SK-N-MC (cell line): ENCODE data around the gene PNMA6A.
"Not testable (repeated sequence)": the region's sequence is repeated elsewhere in the genome, so short reads cannot be mapped to it uniquely, and the experiment has no call there.

Experiments
- DNase-seq: peaks from one replicate; pipeline ENCODE4 v3.0.0-alpha.2; 2011; ENCODE audit warnings: low read depth, low spot score
- H3K27ac ChIP-seq: fragments of 200-600 bp; sonication (generic); 2 replicates; pipeline ENCODE4 v1.5.1; 2016; ENCODE audit warnings: mixed run types
- H3K36me3 ChIP-seq: fragments of 200-600 bp; sonication (generic); 2 replicates; pipeline ENCODE4 v1.6.1; 2017; ENCODE audit warnings: antibody characterized with exemption, low read length, mixed read lengths; ENCODE audit not compliant: insufficient read depth
- H3K4me3 ChIP-seq: fragments of 200-600 bp; sonication (generic); 2 replicates; pipeline ENCODE4 v1.5.1; 2016
- H3K9ac ChIP-seq: fragments of 200-600 bp; sonication (generic); 2 replicates; pipeline ENCODE4 v1.8.0; 2017; ENCODE audit warnings: mixed run types, mixed read lengths; ENCODE audit not compliant: insufficient read length
- H3K9me3 ChIP-seq: fragments of 200-600 bp; sonication (generic); 2 replicates; pipeline ENCODE4 v1.6.1; 2017; ENCODE audit warnings: low read depth, mild to moderate bottlenecking, antibody characterized with exemption, low read length, moderate library complexity, mixed read lengths
- EZH2 ChIP-seq: fragments of 200-600 bp; sonication (generic); IDR thresholded peaks from one replicate; pipeline ENCODE4 v1.6.1; 2017; ENCODE audit warnings: antibody characterized with exemption
- FOXP2 ChIP-seq: optimal IDR thresholded peaks from 2 replicates; pipeline ENCODE3; 2011; ENCODE audit warnings: mild to moderate bottlenecking, moderate library complexity; ENCODE audit not compliant: insufficient read depth; ENCODE audit errors: extremely low read length, control extremely low read depth
- POLR2AphosphoS5 ChIP-seq: IDR thresholded peaks from 2 replicates; pipeline ENCODE4 v1.6.1; 2012; ENCODE audit warnings: mild to moderate bottlenecking, low read depth, low read length, borderline replicate concordance

The PNMA6A gene

DNA sequence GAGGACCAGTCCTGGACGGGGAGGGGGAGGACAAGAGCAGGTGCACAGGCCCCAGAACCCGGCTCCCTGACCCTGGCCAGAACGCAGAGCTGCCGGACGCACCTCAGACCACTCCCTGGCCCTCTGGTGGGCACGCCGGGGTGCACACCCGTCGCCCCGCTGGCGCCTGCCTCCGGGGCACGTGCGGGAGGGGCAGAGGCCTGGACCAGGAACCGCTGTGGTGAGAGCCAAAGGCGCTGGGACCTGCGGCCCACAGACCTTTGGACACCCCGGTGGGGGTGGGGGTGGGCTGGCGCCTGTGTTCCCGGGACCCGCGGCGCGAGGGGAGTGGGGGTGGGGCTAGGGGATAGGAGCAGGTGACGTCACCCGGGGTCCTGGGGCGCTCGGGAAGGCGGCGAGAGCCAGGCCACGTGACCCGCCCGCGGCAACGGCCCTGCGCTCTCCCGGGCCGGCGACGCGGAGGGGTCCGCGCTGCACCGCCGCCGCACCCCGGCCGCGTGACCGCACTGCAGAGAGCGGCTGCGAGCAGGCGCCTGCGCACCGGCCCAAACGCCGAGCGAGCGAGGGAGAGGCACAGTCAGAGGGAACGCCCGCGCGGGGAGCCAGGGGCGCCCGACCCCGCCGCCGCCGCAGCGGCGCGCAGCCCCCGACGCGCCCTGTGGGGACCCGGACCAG lies at the start of gene PNMA6A:
PNMA6A (plus strand) TSS at position 546 of the 675 bp plus-strand sequence. CDS start 609 bp downstream, outside the sequence.
- not testable (repeated sequence) for H3K36me3 ChIP-seq, H3K9me3 ChIP-seq, H3K4me3 ChIP-seq, H3K27ac ChIP-seq, DNase-seq, H3K9ac ChIP-seq

DNA sequence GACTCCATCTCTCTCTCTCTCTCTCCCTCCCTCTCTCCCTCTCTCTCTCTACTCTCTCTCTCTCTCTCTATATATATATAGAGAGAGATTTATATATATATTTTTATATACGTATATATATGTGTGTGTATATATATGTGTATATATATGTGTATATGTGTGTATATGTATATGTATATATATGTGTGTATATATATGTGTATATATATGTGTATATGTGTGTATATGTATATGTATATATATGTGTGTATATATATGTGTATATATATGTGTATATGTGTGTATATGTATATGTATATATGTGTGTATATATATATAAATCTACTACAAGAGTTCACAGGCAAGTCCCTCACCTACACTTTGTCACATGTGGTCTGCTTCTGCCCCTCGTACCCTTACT lies 45.8 kb upstream of the PNMA6A start:
- not testable (repeated sequence) for H3K27ac ChIP-seq, H3K4me3 ChIP-seq, H3K9me3 ChIP-seq, DNase-seq, H3K36me3 ChIP-seq, H3K9ac ChIP-seq

DNA sequence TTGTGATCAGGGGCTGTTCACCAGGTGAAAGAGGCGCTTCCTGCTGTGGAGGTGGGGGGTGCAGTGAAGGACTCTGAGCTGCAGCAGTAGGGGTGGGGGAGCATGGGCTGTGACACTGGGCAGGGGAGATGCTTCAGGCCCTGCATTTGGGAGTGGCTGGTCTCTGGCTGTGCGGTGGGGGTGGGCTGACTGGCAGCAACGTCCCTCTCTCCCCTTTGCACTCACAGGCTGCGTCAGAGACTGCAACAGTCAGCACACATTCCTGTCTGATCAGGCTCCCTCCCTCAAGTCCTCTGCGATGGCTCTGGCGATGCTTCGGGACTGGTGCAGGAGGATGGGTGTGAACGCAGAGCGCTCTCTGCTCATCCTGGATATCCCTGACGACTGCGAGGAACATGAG lies 43.8 kb upstream of the PNMA6A start:
- not testable (repeated sequence) for H3K9me3 ChIP-seq, H3K36me3 ChIP-seq, H3K9ac ChIP-seq, H3K4me3 ChIP-seq, H3K27ac ChIP-seq, DNase-seq

GRCh38 chrX:153029162-153029561 lies 43.1 kb upstream of the PNMA6A start:
- no peaks in the 10 kb centered on the region for H3K36me3 ChIP-seq
- no peak for TF ChIP-seq EZH2
- DNase-seq: no peak
- H3K9ac ChIP-seq: no peak overlapping the region
- no peak overlapping the region for H3K27ac ChIP-seq
- H3K9me3 ChIP-seq: no peaks in the 10 kb centered on the region
- no peak overlapping the region for H3K4me3 ChIP-seq

DNA sequence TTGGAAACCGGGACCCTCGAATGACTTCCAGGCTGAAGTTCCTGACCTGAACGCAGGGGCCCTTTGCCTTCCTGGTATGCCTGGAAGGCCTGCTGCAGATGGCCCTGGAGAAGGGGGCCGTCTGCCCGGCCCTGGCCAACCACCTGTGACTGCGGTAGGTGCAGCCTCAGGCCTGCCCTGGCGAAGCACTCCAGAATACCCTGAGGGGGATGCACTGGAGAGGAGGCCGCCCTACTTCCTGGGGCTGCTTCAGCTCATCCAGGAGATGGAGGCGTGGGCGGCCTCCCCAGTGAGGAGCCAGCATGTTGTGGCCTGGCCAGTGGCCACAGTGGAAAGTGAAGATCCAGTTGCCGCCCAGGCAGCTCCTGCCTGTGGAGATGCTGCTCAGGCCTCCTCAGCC lies 42.4 kb upstream of the PNMA6A start:
- Histone ChIP-seq H3K9me3 (no peaks in the 10 kb centered on the region), H3K36me3 (no peaks in the 10 kb centered on the region), H3K27ac (no peak overlapping the region), H3K9ac (no peak overlapping the region), H3K4me3 (no peak overlapping the region)
- TF ChIP-seq EZH2 (no peak), FOXP2 (no peak), POLR2AphosphoS5 (no peak)
- DNase-seq: no peak

- no peaks in the 10 kb centered on the region for H3K36me3 ChIP-seq
- H3K27ac ChIP-seq: no peak overlapping the region
- no peak for DNase-seq
- no peak overlapping the region for H3K4me3 ChIP-seq
- H3K9me3 ChIP-seq: no peaks in the 10 kb centered on the region
- no peak overlapping the region for H3K9ac ChIP-seq
- TF ChIP-seq EZH2: no peak
- TF ChIP-seq POLR2AphosphoS5: no peak
- no peak for TF ChIP-seq FOXP2
These were observed 41.5 kb upstream of the PNMA6A start for GRCh38 chrX:153030801-153031200.

DNA sequence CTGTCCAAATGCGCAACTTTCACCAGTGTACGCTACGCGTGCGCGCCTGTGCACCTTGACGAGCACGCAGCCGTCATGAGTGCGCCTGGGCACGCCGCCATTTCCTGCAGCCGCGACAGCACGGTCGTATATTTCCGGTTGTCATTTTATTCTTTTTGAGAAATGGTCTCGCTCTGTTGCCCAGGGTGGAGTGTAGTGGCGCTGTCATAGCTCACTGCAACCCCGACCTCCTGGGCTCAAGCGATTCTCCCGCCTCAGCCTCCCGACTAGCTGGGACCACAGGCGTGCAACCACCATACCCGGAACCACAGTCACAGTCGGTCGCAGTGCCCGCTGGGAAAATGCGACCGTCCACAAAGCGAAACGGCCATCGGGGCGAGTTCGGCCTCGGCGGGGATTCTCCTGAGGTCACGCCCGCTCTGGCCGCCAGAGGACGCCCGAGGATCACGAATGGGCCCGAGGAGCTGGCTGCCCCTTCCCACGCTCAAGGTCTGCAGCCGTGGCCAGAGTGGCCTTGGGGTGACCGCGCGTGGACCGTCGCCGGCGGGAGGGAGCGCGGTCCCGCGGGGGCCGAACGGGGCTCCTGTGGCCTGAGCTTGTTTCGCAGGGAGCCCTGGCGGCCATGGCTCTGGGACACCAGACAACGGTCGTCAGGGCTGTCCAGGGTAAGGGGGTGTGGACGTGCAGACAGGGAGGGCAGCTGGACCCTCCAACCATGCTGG lies 39.7 kb upstream of the PNMA6A start:
- H3K27ac ChIP-seq: no peak overlapping the region
- DNase-seq: no peak
- H3K4me3 ChIP-seq: peak overlapping the region; percentile 49; the same call in 1 of the 2 replicates
- H3K36me3 ChIP-seq: no peaks in the 10 kb centered on the region
- no peak overlapping the region for H3K9ac ChIP-seq
- TF ChIP-seq FOXP2 (no peak), EZH2 (no peak), POLR2AphosphoS5 (no peak)
- H3K9me3 ChIP-seq: no peaks in the 10 kb centered on the region

DNA sequence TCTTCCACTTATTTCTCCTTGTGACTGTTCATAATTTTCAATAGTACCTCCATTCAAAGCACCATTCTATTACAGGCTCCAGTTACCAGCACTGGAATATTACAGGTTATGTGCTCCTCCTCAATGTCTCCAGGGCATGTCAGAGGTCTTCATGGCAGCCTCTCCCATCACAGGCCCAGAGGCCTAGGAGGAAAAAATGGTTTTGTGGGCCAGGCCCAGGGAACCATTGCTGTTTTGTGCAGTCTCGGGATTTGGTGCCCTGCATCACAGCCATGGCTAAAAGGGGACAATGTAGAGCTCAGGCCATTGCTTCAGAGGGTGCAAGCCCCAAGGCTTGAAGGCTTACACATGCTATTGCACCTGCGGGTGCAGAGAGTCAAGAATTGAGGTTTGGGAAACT lies 23.2 kb upstream of the PNMA6A start:
- TF ChIP-seq EZH2 (no peak), FOXP2 (no peak), POLR2AphosphoS5 (no peak)
- no peak overlapping the region for H3K4me3 ChIP-seq
- H3K27ac ChIP-seq: no peak overlapping the region
- H3K36me3 ChIP-seq: no peaks in the 10 kb centered on the region
- no peaks in the 10 kb centered on the region for H3K9me3 ChIP-seq
- no peak overlapping the region for H3K9ac ChIP-seq
- no peak for DNase-seq

DNA sequence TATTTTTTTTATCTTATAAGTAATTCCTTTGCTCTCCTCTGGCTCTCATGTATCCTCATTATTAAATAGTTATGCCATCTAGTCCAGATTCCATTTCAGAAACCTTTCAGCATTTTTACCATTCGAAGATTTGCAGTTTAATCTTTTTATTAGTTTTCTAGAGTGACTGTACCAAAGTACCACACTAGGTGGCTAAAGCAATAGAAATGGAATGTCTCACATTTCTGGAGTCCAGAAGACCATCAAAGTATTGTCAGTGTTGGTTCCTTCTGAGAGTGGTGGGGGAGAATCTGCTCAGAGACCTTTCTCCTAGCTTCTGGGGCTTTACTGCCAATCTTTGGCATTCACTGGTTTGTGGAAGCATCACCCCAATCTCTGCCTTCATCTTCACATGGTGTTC lies 19.7 kb upstream of the PNMA6A start:
- H3K4me3 ChIP-seq: no peak overlapping the region
- no peak overlapping the region for H3K9ac ChIP-seq
- no peaks in the 10 kb centered on the region for H3K9me3 ChIP-seq
- DNase-seq: no peak
- no peaks in the 10 kb centered on the region for H3K36me3 ChIP-seq
- no peak overlapping the region for H3K27ac ChIP-seq
- no peak for TF ChIP-seq FOXP2
- TF ChIP-seq EZH2: no peak
- no peak for TF ChIP-seq POLR2AphosphoS5
